Breast epithelium (tissue), 4 donors: ENCODE measurements around the gene ELOA. TPM values are rescaled to one million over a fixed set of nuclear protein-coding genes. Genes with fewer than 3 reads are reported as not detected.
"Not testable (repeated sequence)": the region's sequence is repeated elsewhere in the genome, so short reads cannot be mapped to it uniquely, and the experiment has no call there.

Experiments
- DNase-seq, 2 donors: peaks; one replicate each; pipeline ENCODE4 v3.0.0-alpha.2; 2019; ENCODE audit warnings: low spot score in 2 of 2
- H3K27ac ChIP-seq, 2 donors: fragments of 200-600 bp; sonication (generic) in 1 of 2; one replicate each; pipeline ENCODE4 v1.5.1; 2016 to 2019; ENCODE audit warnings: mild to moderate bottlenecking in 1 of 2
- H3K27me3 ChIP-seq, 2 donors: fragments of 200-600 bp; sonication (generic) in 1 of 2; one replicate each; pipeline versions ENCODE4 v1.5.1 to v1.6.0; 2017 to 2019; ENCODE audit warnings: control low read depth in 1 of 2, mild to moderate bottlenecking in 1 of 2
- H3K36me3 ChIP-seq: fragments of 200-600 bp; one replicate; pipeline ENCODE4 v1.5.1; 2019
- H3K4me1 ChIP-seq, 2 donors: fragments of 200-600 bp; sonication (generic); one replicate each; pipeline ENCODE4 v1.5.1; 2016 to 2019; ENCODE audit warnings: control low read depth in 1 of 2
- H3K4me3 ChIP-seq, 3 donors: fragments of 200-600 bp; sonication (generic); 1 replicate in 2 of 3; 2 replicates in 1 of 3; pipeline ENCODE4 v1.5.1; 2016 to 2019; ENCODE audit warnings: mild to moderate bottlenecking in 3 of 3, moderate library complexity in 2 of 3
- H3K9me3 ChIP-seq, 2 donors: fragments of 200-600 bp; sonication (generic) in 1 of 2; one replicate each; pipeline ENCODE4 v1.5.1; 2016 to 2019; ENCODE audit warnings: control low read depth in 1 of 2
- CTCF ChIP-seq, 3 donors: fragments of 450-650 bp; IDR thresholded peaks; one replicate each; pipeline ENCODE4 v1.5.1; 2016 to 2017; ENCODE audit warnings: antibody characterized with exemption in 3 of 3, mild to moderate bottlenecking in 3 of 3, moderate library complexity in 3 of 3
- POLR2A ChIP-seq: fragments of 450-650 bp; IDR thresholded peaks from one replicate; pipeline ENCODE4 v1.6.1; 2016; ENCODE audit warnings: antibody characterized with exemption, mild to moderate bottlenecking, moderate library complexity
- POLR2AphosphoS5 ChIP-seq, 3 donors: sonication (generic); formaldehyde crosslinking; IDR thresholded peaks; one replicate each; pipeline ENCODE4 v1.6.1; 2017; ENCODE audit warnings: antibody characterized with exemption in 3 of 3
- intact Hi-C: fragments of 100-400 bp; cut with DNase I; formaldehyde crosslinking; loops from one replicate; pipeline ENCODE4 v1.15.1; 2023; ENCODE audit warnings: low total_unique reads
- total RNA-seq, 3 donors: library from RNA; depleted of rRNA; stranded (reverse); fragments of >200 nt; gene quantifications; one replicate each; pipeline ENCODE4 v1.1.0, GENCODE V29; 2016

The ELOA gene
- total RNA-seq, 3 donors from 2014 or later: 30.3 to 61.9 (median 32.8) TPM

GRCh38 chr1:23777979-23778814 lies 34.9 kb downstream of the ELOA start, which contains the start of gene PITHD1:
Gene PITHD1 (plus strand): TSS chr1:23778418. CDS start chr1:23778516, 98 bp downstream.
- H3K9me3 ChIP-seq: no peaks in the 10 kb centered on the region
- peak; percentile 67 to 74 for DNase-seq
- peak within 1 kb of the TSS; percentile 83 to 93 (median 88) for H3K4me3 ChIP-seq
- TF ChIP-seq POLR2A (peak; percentile 44), POLR2AphosphoS5 (IDR thresholded peaks at IDR 0.05) (peak; percentile 67 to 94 (median 79)), CTCF (IDR thresholded peaks at IDR 0.05) (no peak)
- H3K27me3 ChIP-seq: no peaks in the 10 kb centered on the region
- peaks cover 3 to 12% of the 10 kb centered on the region in 2 donors for H3K4me1 ChIP-seq
- no peaks in the 10 kb centered on the region for H3K36me3 ChIP-seq
- peak within 1 kb of the TSS; percentile 92 to 94 for H3K27ac ChIP-seq
- intact Hi-C loops: loop anchor here (1.0 kb wide), 1 partner anchor 24 kb away; no protein-coding TSS in a partner anchor

- H3K4me1 ChIP-seq: peaks cover 3 to 12% of the 10 kb centered on the region in 2 donors
- H3K4me3 ChIP-seq: peak overlapping the region in 1 of 3 donors; percentile 83
- no peak overlapping the region for H3K27ac ChIP-seq
- no peaks in the 10 kb centered on the region for H3K27me3 ChIP-seq
- intact Hi-C loops: no loop called here
- no peaks in the 10 kb centered on the region for H3K36me3 ChIP-seq
- no peak for DNase-seq
- no peak for TF ChIP-seq POLR2A
- no peak for TF ChIP-seq POLR2AphosphoS5 (IDR thresholded peaks at IDR 0.05)
- TF ChIP-seq CTCF (IDR thresholded peaks at IDR 0.05): no peak
- H3K9me3 ChIP-seq: no peaks in the 10 kb centered on the region
Observed at GRCh38 chr1:23779826-23780371, 36.6 kb downstream of the ELOA start.

DNA sequence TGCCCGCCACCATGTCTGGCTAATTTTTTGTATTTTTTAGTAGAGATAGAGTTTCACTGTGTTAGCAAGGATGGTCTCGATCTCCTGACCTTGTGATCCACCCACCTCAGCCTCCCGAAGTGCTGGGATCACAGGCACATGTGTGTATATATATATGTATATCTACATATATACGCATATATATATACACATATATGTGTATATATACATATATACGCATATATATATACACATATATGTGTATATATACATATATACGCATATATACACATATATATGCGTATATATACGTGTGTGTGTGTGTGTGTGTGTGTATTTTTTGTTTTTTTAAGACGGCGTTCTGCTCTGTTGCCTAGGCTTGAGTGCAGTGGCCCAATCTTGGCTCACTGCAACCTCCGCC lies 39.9 kb downstream of the ELOA start:
- H3K27me3 ChIP-seq, DNase-seq, H3K27ac ChIP-seq, H3K9me3 ChIP-seq, H3K4me3 ChIP-seq, intact Hi-C loops, H3K36me3 ChIP-seq: not testable (repeated sequence)
- peaks cover 3 to 12% of the 10 kb centered on the region in 2 donors for H3K4me1 ChIP-seq

DNA sequence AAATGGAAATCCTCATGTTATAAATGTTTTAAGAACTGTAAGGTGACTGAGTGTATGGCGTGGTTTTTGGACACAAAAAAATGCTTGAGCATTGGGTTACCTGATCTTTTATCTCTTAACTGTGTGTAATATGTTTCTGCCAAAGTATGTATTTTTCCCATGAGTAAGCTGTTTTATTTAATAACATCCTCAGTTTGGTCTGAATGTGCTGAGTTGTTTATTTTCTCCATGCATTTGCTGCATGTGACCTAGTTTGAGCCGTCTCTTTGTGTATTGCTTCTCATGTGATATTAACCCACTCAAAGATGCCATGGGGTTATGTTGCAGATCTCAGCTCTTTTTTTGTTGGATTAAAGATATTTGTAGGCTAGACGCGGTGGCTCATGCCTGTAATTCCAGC lies 41.6 kb downstream of the ELOA start:
- no peaks in the 10 kb centered on the region for H3K36me3 ChIP-seq
- H3K4me3 ChIP-seq: no peak overlapping the region
- TF ChIP-seq POLR2AphosphoS5 (IDR thresholded peaks at IDR 0.05): no peak
- no peak for TF ChIP-seq CTCF (IDR thresholded peaks at IDR 0.05)
- no peaks in the 10 kb centered on the region for H3K27me3 ChIP-seq
- intact Hi-C loops: no loop called here
- no peak for DNase-seq
- no peak overlapping the region for H3K27ac ChIP-seq
- peaks cover 0 to 2% of the 10 kb centered on the region in 2 donors for H3K4me1 ChIP-seq
- H3K9me3 ChIP-seq: no peaks in the 10 kb centered on the region

DNA sequence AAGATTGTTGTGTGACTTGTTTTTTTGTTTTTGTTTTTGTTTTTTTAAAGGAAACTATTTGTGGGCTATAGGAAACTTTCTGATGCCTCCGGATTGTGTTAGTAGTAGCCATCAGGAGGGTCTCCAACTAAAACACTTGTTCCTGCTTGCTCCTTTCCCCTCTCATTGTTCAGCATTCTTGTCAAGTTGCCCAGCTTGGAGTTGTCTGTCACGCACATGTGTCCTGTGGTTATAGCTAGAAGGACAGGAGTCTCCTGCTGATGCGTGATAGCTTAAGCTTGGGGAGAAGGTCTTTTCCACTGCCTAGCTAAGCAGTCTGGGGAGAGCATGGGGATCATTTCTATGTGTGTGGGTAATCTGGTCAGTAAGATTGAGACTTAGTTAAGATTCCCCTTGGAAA lies 44.4 kb downstream of the ELOA start:
- no peaks in the 10 kb centered on the region for H3K36me3 ChIP-seq
- TF ChIP-seq POLR2A (no peak), CTCF (IDR thresholded peaks at IDR 0.05) (no peak), POLR2AphosphoS5 (IDR thresholded peaks at IDR 0.05) (no peak)
- intact Hi-C loops: no loop called here

More for the DNA sequence above, 44.4 kb downstream of the ELOA start:
- Histone ChIP-seq H3K4me1 (peaks cover 0 to 13% of the 10 kb centered on the region in 2 donors), H3K27ac (no peak overlapping the region), H3K4me3 (no peak overlapping the region), H3K9me3 (no peaks in the 10 kb centered on the region), H3K27me3 (no peaks in the 10 kb centered on the region)
- DNase-seq: no peak
